SU-DHL-6 (cell line): ENCODE measurements around the gene ZNF143.

Experiments
- H2AFZ ChIP-seq: fragments of 200-600 bp; sonication (generic); 2 replicates; pipeline ENCODE4 v1.6.1; 2014; ENCODE audit warnings: low read depth, mild to moderate bottlenecking, moderate library complexity, mixed read lengths, antibody characterized with exemption, low read length; ENCODE audit not compliant: severe bottlenecking
- H3F3A ChIP-seq: fragments of 200-600 bp; shearing (Covaris generic); 2 replicates; pipeline ENCODE4 v1.6.0; 2016; ENCODE audit warnings: antibody characterized with exemption, mild to moderate bottlenecking; ENCODE audit not compliant: insufficient read depth
- H3K27ac ChIP-seq: fragments of 200-600 bp; sonication (generic); 2 replicates; pipeline ENCODE4 v1.5.1; 2016; ENCODE audit warnings: low read depth, mild to moderate bottlenecking, low read length, moderate library complexity, mixed read lengths
- H3K27me3 ChIP-seq: fragments of 200-600 bp; sonication (generic), shearing (Covaris generic); 2 replicates; pipeline ENCODE4 v1.6.0; 2014; ENCODE audit warnings: mild to moderate bottlenecking, low read length
- H3K36me3 ChIP-seq: fragments of 200-600 bp; sonication (generic); 2 replicates; pipeline ENCODE4 v1.6.1; 2014; ENCODE audit warnings: mild to moderate bottlenecking, low read length, mixed read lengths
- H3K4me2 ChIP-seq: fragments of 300-600, 200-600 bp; shearing (Covaris generic), sonication (generic); 2 replicates; pipeline ENCODE4 v1.6.0; 2014; ENCODE audit warnings: low read length, low read depth, mild to moderate bottlenecking; ENCODE audit not compliant: poor library complexity, severe bottlenecking
- H3K4me3 ChIP-seq: fragments of 200-600 bp; sonication (generic); 2 replicates; pipeline ENCODE4 v1.5.1; 2014; ENCODE audit warnings: antibody characterized with exemption, low read length, mild to moderate bottlenecking, mixed read lengths; ENCODE audit not compliant: insufficient read depth, poor library complexity, severe bottlenecking
- H3K79me2 ChIP-seq: fragments of 200-600 bp; sonication (generic); 2 replicates; pipeline ENCODE4 v1.6.1; 2014; ENCODE audit warnings: mild to moderate bottlenecking, low read length, moderate library complexity; ENCODE audit not compliant: insufficient read depth
- H3K9ac ChIP-seq: fragments of 200-600 bp; sonication (generic); 2 replicates; pipeline ENCODE4 v1.7.0; 2014; ENCODE audit warnings: mild to moderate bottlenecking, low read length
- H3K9me2 ChIP-seq: fragments of 200-600 bp; sonication (generic); replicated peaks from 2 replicates; pipeline ENCODE4 v1.6.1; 2014; ENCODE audit warnings: low read length; ENCODE audit not compliant: insufficient read depth
- H3K9me3 ChIP-seq: fragments of 200-600 bp; sonication (generic); 2 replicates; pipeline ENCODE4 v1.6.1; 2014; ENCODE audit warnings: low read length, mixed read lengths; ENCODE audit not compliant: insufficient read depth
- H4K20me1 ChIP-seq: fragments of 200-600 bp; sonication (generic); 2 replicates; pipeline ENCODE4 v1.6.1; 2014; ENCODE audit warnings: low read depth, mild to moderate bottlenecking, antibody characterized with exemption, low read length, moderate library complexity, mixed read lengths
- EZH2phosphoT487 ChIP-seq: fragments of 200-600 bp; sonication (generic), shearing (Covaris generic); conservative IDR thresholded peaks from 2 replicates; pipeline ENCODE4 v1.6.1; 2018; ENCODE audit warnings: mild to moderate bottlenecking, antibody characterized with exemption, low read length, moderate library complexity, mixed read lengths
- TF ChIP-seq, protein P1 (sequence below): fragments of 200-600 bp; sonication (generic); IDR thresholded peaks from one replicate; pipeline ENCODE4 v1.5.1; 2017; ENCODE audit warnings: antibody characterized with exemption, mild to moderate bottlenecking, low read length, moderate library complexity; ENCODE audit not compliant: insufficient read depth, poor library complexity, severe bottlenecking

ZNF143 gene

DNA sequence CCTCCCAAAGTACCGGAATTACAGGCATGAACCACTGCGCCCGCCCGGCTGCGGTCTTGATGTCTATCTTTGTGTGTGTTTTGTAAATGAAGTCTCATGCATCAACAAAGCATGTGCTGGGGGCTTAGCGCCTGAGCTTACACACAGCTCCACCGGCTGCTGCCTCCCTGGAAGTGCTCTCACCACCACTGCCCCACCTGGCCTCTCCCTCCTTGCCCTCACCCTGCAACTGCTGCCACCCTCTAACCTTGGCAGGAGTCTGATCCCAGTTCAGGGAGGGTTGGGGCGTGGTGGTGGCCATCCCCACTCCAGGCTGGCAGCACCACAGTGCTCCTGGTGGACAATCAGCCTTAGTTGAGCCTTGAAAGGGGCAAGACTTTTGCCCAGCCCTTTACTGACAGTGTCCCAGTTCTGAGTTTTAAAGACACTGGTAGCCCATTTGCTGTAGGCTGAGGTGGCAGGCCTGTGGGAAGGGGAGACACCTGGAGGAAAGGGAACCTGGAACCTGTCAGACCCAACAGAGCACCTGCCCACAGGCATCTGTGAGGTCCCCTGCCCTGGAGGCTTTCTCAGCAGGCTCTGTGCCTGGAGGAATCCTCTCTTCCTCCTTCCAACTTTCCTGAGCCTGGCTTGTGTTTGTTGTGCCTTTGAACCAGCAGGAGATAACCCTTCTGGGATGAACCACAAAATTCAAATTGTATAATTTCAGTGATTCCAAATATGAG is 70.3 kb downstream of the ZNF143 start:
- H2AFZ ChIP-seq: no peak overlapping the region
- H3K27me3 ChIP-seq: no peaks in the 10 kb centered on the region
- no peaks in the 10 kb centered on the region for H3K9me2 ChIP-seq
- no peak overlapping the region for H3K4me3 ChIP-seq
- TF ChIP-seq, protein P1, sequence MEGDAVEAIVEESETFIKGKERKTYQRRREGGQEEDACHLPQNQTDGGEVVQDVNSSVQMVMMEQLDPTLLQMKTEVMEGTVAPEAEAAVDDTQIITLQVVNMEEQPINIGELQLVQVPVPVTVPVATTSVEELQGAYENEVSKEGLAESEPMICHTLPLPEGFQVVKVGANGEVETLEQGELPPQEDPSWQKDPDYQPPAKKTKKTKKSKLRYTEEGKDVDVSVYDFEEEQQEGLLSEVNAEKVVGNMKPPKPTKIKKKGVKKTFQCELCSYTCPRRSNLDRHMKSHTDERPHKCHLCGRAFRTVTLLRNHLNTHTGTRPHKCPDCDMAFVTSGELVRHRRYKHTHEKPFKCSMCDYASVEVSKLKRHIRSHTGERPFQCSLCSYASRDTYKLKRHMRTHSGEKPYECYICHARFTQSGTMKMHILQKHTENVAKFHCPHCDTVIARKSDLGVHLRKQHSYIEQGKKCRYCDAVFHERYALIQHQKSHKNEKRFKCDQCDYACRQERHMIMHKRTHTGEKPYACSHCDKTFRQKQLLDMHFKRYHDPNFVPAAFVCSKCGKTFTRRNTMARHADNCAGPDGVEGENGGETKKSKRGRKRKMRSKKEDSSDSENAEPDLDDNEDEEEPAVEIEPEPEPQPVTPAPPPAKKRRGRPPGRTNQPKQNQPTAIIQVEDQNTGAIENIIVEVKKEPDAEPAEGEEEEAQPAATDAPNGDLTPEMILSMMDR: no peak
- no peak for TF ChIP-seq EZH2phosphoT487
- no peaks in the 10 kb centered on the region for H3K79me2 ChIP-seq
- H3K4me2 ChIP-seq: no peak overlapping the region
- H4K20me1 ChIP-seq: no peaks in the 10 kb centered on the region
- no peak overlapping the region for H3K9ac ChIP-seq
- no peak overlapping the region for H3K27ac ChIP-seq
- H3F3A ChIP-seq: 0 out of 2 replicates have a peak, but pooled peaks cover 6% of the 10 kb centered on the region
- peaks cover 8% of the 10 kb centered on the region; the same call in 1 of the 2 replicates for H3K36me3 ChIP-seq
- H3K9me3 ChIP-seq: no peaks in the 10 kb centered on the region

DNA sequence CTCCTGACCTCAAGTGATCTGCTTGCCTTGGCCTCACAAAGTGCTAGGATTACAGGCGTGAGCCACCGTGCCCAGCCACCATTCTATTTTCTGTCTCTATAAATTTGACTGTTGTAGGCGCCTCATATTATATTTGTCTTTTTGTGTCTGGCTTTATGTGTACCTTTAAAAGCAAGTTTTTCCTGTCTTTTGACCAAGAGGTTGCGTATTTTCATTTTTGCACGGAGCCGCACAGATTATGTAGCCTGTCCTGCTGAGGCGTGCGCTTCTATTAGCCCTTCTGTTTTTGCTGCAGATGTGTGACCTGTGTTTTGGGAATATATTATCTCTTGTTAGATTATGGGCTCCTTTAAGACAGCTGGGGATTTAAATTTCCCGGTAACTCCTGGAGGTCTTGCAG is 72.2 kb downstream of the ZNF143 start:
- Histone ChIP-seq H3K4me2 (peak overlapping the region; percentile 18), H3K4me3 (no peak overlapping the region), H3K9ac (0 out of 2 replicates have a peak overlapping the region, but pooled peaks have one; percentile 11), H3K27me3 (no peaks in the 10 kb centered on the region), H3K9me3 (no peaks in the 10 kb centered on the region), H3K9me2 (no peaks in the 10 kb centered on the region), H2AFZ (no peak overlapping the region), H3F3A (no peaks in the 10 kb centered on the region), H3K36me3 (peaks cover under 1% of the 10 kb centered on the region; the same call in 1 of the 2 replicates), H4K20me1 (no peaks in the 10 kb centered on the region), H3K27ac (no peak overlapping the region), H3K79me2 (no peaks in the 10 kb centered on the region)
- TF ChIP-seq, protein P1: no peak
- no peak for TF ChIP-seq EZH2phosphoT487

DNA sequence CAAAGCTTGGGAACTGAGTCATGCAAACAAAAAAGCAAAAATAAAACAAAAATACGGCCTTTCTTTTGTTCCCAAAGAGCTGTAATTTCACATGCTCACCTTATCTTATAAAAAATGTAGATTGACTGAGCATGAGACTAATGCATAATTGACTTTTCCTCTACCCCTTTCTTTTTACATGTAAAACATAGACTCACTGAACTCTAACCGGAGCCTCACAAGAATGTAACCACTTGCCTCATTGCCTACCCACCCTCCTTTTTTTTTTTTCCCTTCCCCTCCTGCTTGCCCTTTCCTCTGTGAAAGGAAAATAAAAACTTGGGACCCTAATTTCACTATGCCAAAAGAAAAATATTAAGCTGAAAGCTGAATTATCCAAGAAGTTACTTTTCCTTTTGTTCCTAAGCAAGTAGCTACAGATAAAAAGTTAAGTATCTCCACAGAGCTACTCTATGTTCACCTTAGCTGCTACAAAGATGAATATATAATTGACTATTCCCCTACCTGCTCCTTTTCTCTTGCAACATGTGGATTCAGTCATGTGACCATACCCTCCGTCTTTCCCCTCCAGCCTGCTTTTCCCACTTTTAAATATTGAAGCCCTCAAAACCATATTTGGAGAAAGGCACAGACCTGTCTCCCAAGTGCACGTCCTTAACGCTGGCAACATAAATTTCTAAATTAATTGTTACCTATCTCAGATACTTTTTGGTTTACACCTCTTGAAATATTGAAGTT is 73.1 kb downstream of the ZNF143 start:
- H3K4me2 ChIP-seq: peak overlapping the region; percentile 18
- H4K20me1 ChIP-seq: no peaks in the 10 kb centered on the region
- no peak overlapping the region for H3K4me3 ChIP-seq
- H2AFZ ChIP-seq: no peak overlapping the region
- H3K27me3 ChIP-seq: no peaks in the 10 kb centered on the region
- H3F3A ChIP-seq: no peaks in the 10 kb centered on the region
- H3K9me2 ChIP-seq: no peaks in the 10 kb centered on the region
- peak overlapping the region; percentile 14; the same call in 1 of the 2 replicates for H3K9ac ChIP-seq
- no peak overlapping the region for H3K27ac ChIP-seq
- H3K79me2 ChIP-seq: no peaks in the 10 kb centered on the region
- no peaks in the 10 kb centered on the region for H3K9me3 ChIP-seq
- no peak for TF ChIP-seq EZH2phosphoT487
- TF ChIP-seq, protein P1: no peak
- H3K36me3 ChIP-seq: no peaks in the 10 kb centered on the region
